GM12878 (cell line): ENCODE results near the gene PHOX2B. TPM values are rescaled to one million over a fixed set of nuclear protein-coding genes. Genes with fewer than 3 reads are reported as not detected.

Experiments used
- ATAC-seq: fragments of 200-7000 bp; cut with Tn5 transposase; 3 replicates; pipeline ENCODE4 v1.9.1; 2020; ENCODE audit warnings: mild to moderate bottlenecking, moderate library complexity
- BruUV-seq: library from RNA; stranded (reverse); fragments of 400-500 nt; replicated peaks from 2 replicates; lab custom pipeline; 2021; lab: Mats Ljungman, UMichigan
- CTCF ChIA-PET: fragments of 300-600 bp; sonication (Branson Sonifier 250); formaldehyde crosslinking; extraction: SDS; loops from one replicate; lab custom pipeline; 2021; ENCODE audit warnings: inconsistent platforms; lab: Yijun Ruan, JAX
- POLR2A ChIA-PET: fragments of 350-600 bp; formaldehyde crosslinking; extraction: SDS; loops from one replicate; lab custom pipeline; 2021; ENCODE audit warnings: inconsistent platforms; lab: Charles Lee
- RAD21 ChIA-PET: fragments of 300-600 bp; sonication (Branson Sonifier 250); formaldehyde crosslinking; loops from one replicate; lab custom pipeline; 2023; ENCODE audit warnings: antibody characterized with exemption; ENCODE audit not compliant: unreplicated experiment; lab: Charles Lee
- SMC1A ChIA-PET: fragments of 300-600 bp; sonication (Branson Sonifier 250); formaldehyde crosslinking; loops from one replicate; lab custom pipeline; 2023; ENCODE audit not compliant: unreplicated experiment, uncharacterized antibody; lab: Charles Lee
- DNase-seq: peaks from one replicate; pipeline ENCODE4 v3.0.0-alpha.2; 2011; ENCODE audit warnings: low read depth, low spot score
- FAIRE-seq: peaks from 3 replicates; lab custom pipeline; 2011; peaks lifted over from hg19 to GRCh38; lab: Jason Lieb, UNC
- H2AFZ ChIP-seq: 2 replicates; pipeline ENCODE4 v1.6.0; 2011; ENCODE audit warnings: low read depth, low read length, control low read depth; ENCODE audit not compliant: control insufficient read depth
- H3K27ac ChIP-seq: 2 replicates; pipeline ENCODE4 v1.5.1; 2011; ENCODE audit warnings: control low read depth; ENCODE audit not compliant: control insufficient read depth, insufficient read depth
- H3K27me3 ChIP-seq, 2 experiments: replicated peaks in 1 of 2; 2 replicates each; pipeline versions ENCODE4 v1.6.0 to v1.6.1; 2011; ENCODE audit warnings: low read length in 1 of 2; ENCODE audit not compliant: control insufficient read depth in 2 of 2, insufficient read depth in 2 of 2
- H3K36me3 ChIP-seq, 2 experiments: 2 replicates each; pipeline ENCODE4 v1.5.1; 2011; ENCODE audit warnings: low read length in 1 of 2; ENCODE audit not compliant: control insufficient read depth in 2 of 2, insufficient read depth in 2 of 2
- H3K4me1 ChIP-seq: 2 replicates; pipeline ENCODE4 v1.6.1; 2011; ENCODE audit warnings: mild to moderate bottlenecking, low read length, moderate library complexity, mixed read lengths; ENCODE audit not compliant: control insufficient read depth, insufficient read depth
- H3K4me2 ChIP-seq: 2 replicates; pipeline ENCODE4 v1.6.0; 2011; ENCODE audit warnings: control low read depth; ENCODE audit not compliant: control insufficient read depth, insufficient read depth
- H3K4me3 ChIP-seq: fragments of 200-600 bp; sonication (generic); 2 replicates; pipeline ENCODE4 v1.5.1; 2016
- H3K79me2 ChIP-seq: 2 replicates; pipeline ENCODE4 v1.6.0; 2011; ENCODE audit warnings: low read length; ENCODE audit not compliant: control insufficient read depth, insufficient read depth
- H3K9ac ChIP-seq: 2 replicates; pipeline ENCODE4 v1.8.0; 2011; ENCODE audit warnings: low read length, control low read depth, mixed read lengths; ENCODE audit not compliant: control insufficient read depth, insufficient read depth
- H3K9me3 ChIP-seq: replicated peaks from 3 replicates; pipeline ENCODE4 v1.5.1; 2011; ENCODE audit warnings: mild to moderate bottlenecking, low read length; ENCODE audit not compliant: control insufficient read depth, insufficient read depth
- H4K20me1 ChIP-seq: 2 replicates; pipeline ENCODE4 v1.6.0; 2011; ENCODE audit not compliant: control insufficient read depth, insufficient read depth
- CHD1 ChIP-seq: IDR thresholded peaks from 2 replicates; pipeline ENCODE4 v1.6.1; 2012; ENCODE audit warnings: low read depth, low read length, improper control_type of control experiment
- FOXM1 ChIP-seq: IDR thresholded peaks from 2 replicates; pipeline ENCODE4 v1.6.1; 2012; ENCODE audit warnings: low read depth, mild to moderate bottlenecking, inconsistent platforms, low read length, moderate library complexity
- KLF5 ChIP-seq: fragments of 450-650 bp; IDR thresholded peaks from 2 replicates; pipeline ENCODE4 v1.6.1; 2014; ENCODE audit warnings: mild to moderate bottlenecking; ENCODE audit not compliant: partially characterized antibody
- NR2C1 ChIP-seq: fragments of 450-650 bp; IDR thresholded peaks from 2 replicates; pipeline ENCODE4 v1.6.1; 2017; ENCODE audit warnings: antibody characterized with exemption, mild to moderate bottlenecking, moderate library complexity
- NR2C2 ChIP-seq: IDR thresholded peaks from 2 replicates; pipeline ENCODE4 v1.6.1; 2011; ENCODE audit warnings: borderline replicate concordance, low read depth; ENCODE audit not compliant: control insufficient read depth, insufficient read length
- POLR2AphosphoS2 ChIP-seq: IDR thresholded peaks from 2 replicates; pipeline ENCODE4 v1.6.1; 2011; ENCODE audit warnings: low read depth, mild to moderate bottlenecking, low read length, improper control_type of control experiment, moderate library complexity
- SMARCA5 ChIP-seq: fragments of 450-650 bp; IDR thresholded peaks from 2 replicates; pipeline ENCODE4 v1.6.1; 2017; ENCODE audit warnings: mild to moderate bottlenecking
- SMC3 ChIP-seq: IDR thresholded peaks from 2 replicates; pipeline ENCODE4 v1.6.1; 2011; ENCODE audit warnings: low read length, improper control_type of control experiment, borderline replicate concordance
- ZNF207 ChIP-seq: fragments of 450-650 bp; IDR thresholded peaks from 2 replicates; pipeline ENCODE4 v1.6.1; 2014; ENCODE audit warnings: antibody characterized with exemption, mild to moderate bottlenecking, borderline replicate concordance
- ZNF622 ChIP-seq: fragments of 450-650 bp; IDR thresholded peaks from 2 replicates; pipeline ENCODE4 v1.6.1; 2017; ENCODE audit warnings: mild to moderate bottlenecking, inconsistent platforms
- WGBS: methylation state at CpG from one replicate; pipeline ENCODE4 v1.1.6; 2016; ENCODE audit warnings: low lambda C conversion rate; ENCODE audit not compliant: insufficient replicate concordance, insufficient coverage; ENCODE audit errors: missing lambda C conversion rate; 5-methylcytosine and 5-hydroxymethylcytosine counted together
- in situ Hi-C: fragments of 300-500 bp; cut with MboI; formaldehyde crosslinking; loops from 9 replicates; pipeline ENCODE4 v1.14.3; 2018; ENCODE audit warnings: mixed read lengths
- intact Hi-C: fragments of 100-400 bp; cut with micrococcal nuclease; formaldehyde crosslinking; loops from one replicate; pipeline ENCODE4 v1.14.2; 2022; ENCODE audit not compliant: unreplicated experiment
- polyA plus RNA-seq, 11 experiments: library from polyadenylated mRNA; depleted of rRNA in 4 of 11; unstranded in 6 of 11; stranded (reverse) in 5 of 11; fragments of >200 nt; fragmentation: Nextera tagmentation in 4 of 11; fragmentation: Illumina TruSeq in 1 of 11; extraction: Ambion mirVana in 4 of 11; extraction: Trizol in 1 of 11; gene quantifications; 1 replicate in 1 of 11; 2 replicates in 10 of 11; pipeline versions ENCODE4 v1.2.1 to v1.2.3, GENCODE V29; 2011 to 2016; ENCODE audit warnings: inconsistent platforms in 2 of 11, missing spikeins in 2 of 11, low read depth in 1 of 11
- total RNA-seq, 4 experiments: library from RNA; depleted of rRNA in 3 of 4; stranded (reverse); fragments of >200 nt in 3 of 4; fragmentation: Illumina TruSeq in 1 of 4; extraction: Trizol in 1 of 4; gene quantifications; 2 replicates each; pipeline versions ENCODE4 v1.2.1 to v1.2.3, GENCODE V29; 2013 to 2021
- TF ChIP-seq, protein P1 (sequence below): IDR thresholded peaks from 2 replicates; pipeline ENCODE4 v1.6.1; 2012; ENCODE audit warnings: mild to moderate bottlenecking, low read depth, low read length

The PHOX2B gene
- total and polyA plus RNA-seq, 10 of the 15 experiments (the other 5 are each of a cell fraction or from before 2014, with no cell fraction given): not detected

DNA sequence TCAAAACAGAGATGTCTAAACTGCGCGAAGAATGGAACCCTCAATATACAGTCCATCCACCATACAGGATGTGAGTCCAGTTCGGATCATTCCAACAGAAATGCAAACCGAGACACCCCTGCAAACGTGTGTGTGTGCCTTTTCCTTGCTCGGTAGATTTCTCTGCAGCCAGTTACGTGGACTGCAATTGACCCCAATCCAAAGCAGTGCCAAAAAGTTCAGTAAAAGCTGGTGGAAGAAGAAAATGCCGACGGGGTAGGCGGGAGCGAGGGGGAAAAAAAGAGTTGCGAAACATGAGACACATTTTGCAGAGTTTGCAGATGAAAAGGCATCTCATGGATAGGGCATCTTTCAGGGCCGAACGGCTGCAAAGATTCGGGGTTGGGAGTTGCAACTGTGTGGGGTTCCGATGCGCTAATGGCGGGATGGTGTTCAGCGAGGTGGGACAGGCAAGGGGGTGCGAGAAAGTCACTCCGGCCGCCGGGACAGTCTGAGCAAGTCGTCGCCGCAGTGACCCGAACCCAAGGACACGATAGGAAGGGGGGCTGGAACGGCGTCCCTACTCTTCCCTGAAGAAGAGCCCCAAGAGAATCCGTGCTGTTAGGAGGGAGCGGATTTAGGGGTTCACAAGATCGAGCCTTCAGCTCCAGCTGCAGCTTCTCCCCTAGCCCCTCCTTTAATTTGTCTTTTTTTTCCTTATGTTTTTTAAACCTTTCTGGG, 3.8 kb downstream of the PHOX2B start:
- no peak overlapping the region for H2AFZ ChIP-seq
- no peak overlapping the region for H3K4me2 ChIP-seq
- CTCF ChIA-PET: no interaction called here
- in situ Hi-C loops (no loop called here), intact Hi-C loops (no loop called here)
- no peaks in the 10 kb centered on the region for H3K79me2 ChIP-seq
- WGBS: 26% methylated on average over 33 of the region's 33 CpGs
- no peak overlapping the region for H3K9ac ChIP-seq
- DNase-seq (no peak), FAIRE-seq (no peak), ATAC-seq (no peak)
- SMC1A ChIA-PET: no interaction called here
- H4K20me1 ChIP-seq: no peaks in the 10 kb centered on the region
- RAD21 ChIA-PET: no interaction called here
- no peaks in the 10 kb centered on the region for H3K36me3 ChIP-seq
- H3K4me3 ChIP-seq: no peak overlapping the region
- POLR2A ChIA-PET: no interaction called here
- no peaks in the 10 kb centered on the region for H3K4me1 ChIP-seq
- BruUV-seq: no TSS peak
- peaks cover 4 to 27% of the 10 kb centered on the region in 2 experiments for H3K27me3 ChIP-seq
- peaks cover 1% of the 10 kb centered on the region; the same call in 1 of the 3 replicates for H3K9me3 ChIP-seq
- TF ChIP-seq KLF5: no peak
- TF ChIP-seq NR2C2: no peak
- no peak for TF ChIP-seq SMARCA5
- H3K27ac ChIP-seq: no peak overlapping the region

DNA sequence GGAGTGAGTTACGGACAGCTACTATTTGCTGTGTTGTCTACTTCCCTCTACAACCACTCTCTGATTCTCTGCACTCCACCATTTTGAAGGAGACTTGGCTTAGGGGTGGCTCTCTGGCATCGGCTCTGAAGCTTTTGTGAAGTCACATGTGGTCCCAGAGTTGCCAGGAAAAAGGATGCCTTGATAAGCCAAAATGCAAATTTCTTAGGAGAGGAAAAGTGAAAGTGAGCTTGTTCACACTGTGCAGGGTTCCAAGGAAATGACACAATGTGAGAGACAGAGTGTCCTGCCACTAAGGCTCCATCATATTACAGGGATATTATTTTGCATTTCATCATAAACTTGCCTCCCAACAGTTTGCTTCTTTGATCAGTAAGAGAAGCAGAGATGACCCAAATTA, 7.2 kb downstream of the PHOX2B start:
- ChIA-PET POLR2A (no interaction called here), CTCF (no interaction called here), SMC1A (interaction anchor here (0.8 kb wide), 1 partner anchor 46 kb away, joined by 3 read pairs; no protein-coding TSS in a partner anchor), RAD21 (no interaction called here)
- no peaks in the 10 kb centered on the region for H3K4me1 ChIP-seq
- no peaks in the 10 kb centered on the region for H3K79me2 ChIP-seq
- FAIRE-seq (no peak), DNase-seq (no peak), ATAC-seq (no peak)
- H3K9me3 ChIP-seq: no peaks in the 10 kb centered on the region; the same call in 2 of the 3 replicates
- H4K20me1 ChIP-seq: no peaks in the 10 kb centered on the region
- no peak overlapping the region for H3K4me3 ChIP-seq
- WGBS: 19% methylated on average over 2 of the region's 2 CpGs
- intact Hi-C loops (no loop called here), in situ Hi-C loops (no loop called here)
- H2AFZ ChIP-seq: no peak overlapping the region
- no peak overlapping the region for H3K9ac ChIP-seq
- H3K27me3 ChIP-seq: peaks cover under 1 to 17% of the 10 kb centered on the region in 2 experiments
- H3K4me2 ChIP-seq: no peak overlapping the region
- no peaks in the 10 kb centered on the region for H3K36me3 ChIP-seq
- no peak overlapping the region for H3K27ac ChIP-seq
- TF ChIP-seq NR2C1: no peak
- TF ChIP-seq POLR2AphosphoS2: no peak
- no peak for TF ChIP-seq SMC3
- no peak for TF ChIP-seq FOXM1
- TF ChIP-seq, protein P1, sequence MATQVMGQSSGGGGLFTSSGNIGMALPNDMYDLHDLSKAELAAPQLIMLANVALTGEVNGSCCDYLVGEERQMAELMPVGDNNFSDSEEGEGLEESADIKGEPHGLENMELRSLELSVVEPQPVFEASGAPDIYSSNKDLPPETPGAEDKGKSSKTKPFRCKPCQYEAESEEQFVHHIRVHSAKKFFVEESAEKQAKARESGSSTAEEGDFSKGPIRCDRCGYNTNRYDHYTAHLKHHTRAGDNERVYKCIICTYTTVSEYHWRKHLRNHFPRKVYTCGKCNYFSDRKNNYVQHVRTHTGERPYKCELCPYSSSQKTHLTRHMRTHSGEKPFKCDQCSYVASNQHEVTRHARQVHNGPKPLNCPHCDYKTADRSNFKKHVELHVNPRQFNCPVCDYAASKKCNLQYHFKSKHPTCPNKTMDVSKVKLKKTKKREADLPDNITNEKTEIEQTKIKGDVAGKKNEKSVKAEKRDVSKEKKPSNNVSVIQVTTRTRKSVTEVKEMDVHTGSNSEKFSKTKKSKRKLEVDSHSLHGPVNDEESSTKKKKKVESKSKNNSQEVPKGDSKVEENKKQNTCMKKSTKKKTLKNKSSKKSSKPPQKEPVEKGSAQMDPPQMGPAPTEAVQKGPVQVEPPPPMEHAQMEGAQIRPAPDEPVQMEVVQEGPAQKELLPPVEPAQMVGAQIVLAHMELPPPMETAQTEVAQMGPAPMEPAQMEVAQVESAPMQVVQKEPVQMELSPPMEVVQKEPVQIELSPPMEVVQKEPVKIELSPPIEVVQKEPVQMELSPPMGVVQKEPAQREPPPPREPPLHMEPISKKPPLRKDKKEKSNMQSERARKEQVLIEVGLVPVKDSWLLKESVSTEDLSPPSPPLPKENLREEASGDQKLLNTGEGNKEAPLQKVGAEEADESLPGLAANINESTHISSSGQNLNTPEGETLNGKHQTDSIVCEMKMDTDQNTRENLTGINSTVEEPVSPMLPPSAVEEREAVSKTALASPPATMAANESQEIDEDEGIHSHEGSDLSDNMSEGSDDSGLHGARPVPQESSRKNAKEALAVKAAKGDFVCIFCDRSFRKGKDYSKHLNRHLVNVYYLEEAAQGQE: no peak
- TF ChIP-seq CHD1: no peak
- no peak for TF ChIP-seq ZNF622
- TF ChIP-seq ZNF207: no peak
- BruUV-seq: no TSS peak
